Activated CD8-positive, alpha-beta T cell treated with anti-CD3 and anti-CD28 coated beads for 36 hours (primary cell): ENCODE results near the gene NANOS2. TPM values are rescaled to one million over a fixed set of nuclear protein-coding genes. Genes with fewer than 3 reads are reported as not detected.

Source experiments
- ATAC-seq: fragments of 200-7000 bp; cut with Tn5 transposase; one replicate; pipeline ENCODE4 v1.10.0; 2021; ENCODE audit warnings: mild to moderate bottlenecking, moderate library complexity
- CTCF ChIA-PET: fragments of 350-600 bp; sonication (Branson Sonifier 250); formaldehyde crosslinking; loops from one replicate; lab custom pipeline; 2021; ENCODE audit warnings: antibody characterized with exemption; lab: Charles Lee
- POLR2A ChIA-PET: fragments of 350-600 bp; sonication (Branson Sonifier 250); formaldehyde crosslinking; loops from one replicate; lab custom pipeline; 2021; ENCODE audit warnings: antibody characterized with exemption; lab: Charles Lee
- DNase-seq: peaks from one replicate; pipeline ENCODE4 v3.0.0-alpha.2; 2020
- H3K27ac Mint-ChIP-seq: one replicate; pipeline ENCODE4 v1.8.0; 2021; ENCODE audit warnings: mild to moderate bottlenecking, mixed read lengths
- H3K27me3 Mint-ChIP-seq: one replicate; pipeline ENCODE4 v1.8.0; 2021; ENCODE audit warnings: mixed read lengths
- H3K36me3 Mint-ChIP-seq: one replicate; pipeline ENCODE4 v1.8.0; 2021; ENCODE audit warnings: low read depth, mixed read lengths
- H3K4me1 Mint-ChIP-seq: one replicate; pipeline ENCODE4 v1.8.0; 2021; ENCODE audit warnings: low read depth, mixed read lengths
- H3K4me3 Mint-ChIP-seq: one replicate; pipeline ENCODE4 v1.8.0; 2021; ENCODE audit warnings: mild to moderate bottlenecking, moderate library complexity, mixed read lengths
- H3K9me3 Mint-ChIP-seq: one replicate; pipeline ENCODE4 v1.8.0; 2021; ENCODE audit warnings: mixed read lengths
- intact Hi-C: fragments of 100-400 bp; cut with micrococcal nuclease; formaldehyde crosslinking; loops from one replicate; pipeline ENCODE4 v1.10.0; 2022
- total RNA-seq, 2 experiments: library from RNA; stranded (reverse); gene quantifications; one replicate each; pipeline ENCODE4 v1.2.3, GENCODE V29; 2021
- TF ChIP-seq, protein P1 (sequence below): fragments of 200-600 bp; IDR thresholded peaks from one replicate; pipeline ENCODE4 v1.8.0; 2022; ENCODE audit warnings: antibody characterized with exemption, mild to moderate bottlenecking

Gene NANOS2
- total RNA-seq, 2 experiments from 2014 or later: not detected

- Mint-ChIP-seq H3K4me3 (no peak overlapping the region), H3K27me3 (peaks cover 7% of the 10 kb centered on the region), H3K4me1 (peaks cover 7% of the 10 kb centered on the region), H3K27ac (no peak overlapping the region), H3K9me3 (no peaks in the 10 kb centered on the region), H3K36me3 (no peaks in the 10 kb centered on the region)
- ChIA-PET CTCF (no interaction called here), POLR2A (interaction anchor here (0.7 kb wide), 1 partner anchor 25 kb away, joined by 4 read pairs; no protein-coding TSS in a partner anchor)
- intact Hi-C loops: no loop called here
- ATAC-seq (no peak), DNase-seq (no peak)
- TF ChIP-seq, protein P1, sequence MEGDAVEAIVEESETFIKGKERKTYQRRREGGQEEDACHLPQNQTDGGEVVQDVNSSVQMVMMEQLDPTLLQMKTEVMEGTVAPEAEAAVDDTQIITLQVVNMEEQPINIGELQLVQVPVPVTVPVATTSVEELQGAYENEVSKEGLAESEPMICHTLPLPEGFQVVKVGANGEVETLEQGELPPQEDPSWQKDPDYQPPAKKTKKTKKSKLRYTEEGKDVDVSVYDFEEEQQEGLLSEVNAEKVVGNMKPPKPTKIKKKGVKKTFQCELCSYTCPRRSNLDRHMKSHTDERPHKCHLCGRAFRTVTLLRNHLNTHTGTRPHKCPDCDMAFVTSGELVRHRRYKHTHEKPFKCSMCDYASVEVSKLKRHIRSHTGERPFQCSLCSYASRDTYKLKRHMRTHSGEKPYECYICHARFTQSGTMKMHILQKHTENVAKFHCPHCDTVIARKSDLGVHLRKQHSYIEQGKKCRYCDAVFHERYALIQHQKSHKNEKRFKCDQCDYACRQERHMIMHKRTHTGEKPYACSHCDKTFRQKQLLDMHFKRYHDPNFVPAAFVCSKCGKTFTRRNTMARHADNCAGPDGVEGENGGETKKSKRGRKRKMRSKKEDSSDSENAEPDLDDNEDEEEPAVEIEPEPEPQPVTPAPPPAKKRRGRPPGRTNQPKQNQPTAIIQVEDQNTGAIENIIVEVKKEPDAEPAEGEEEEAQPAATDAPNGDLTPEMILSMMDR: no peak
Observed at GRCh38 chr19:45929247-45929646, 14.7 kb upstream of the NANOS2 start.

DNA sequence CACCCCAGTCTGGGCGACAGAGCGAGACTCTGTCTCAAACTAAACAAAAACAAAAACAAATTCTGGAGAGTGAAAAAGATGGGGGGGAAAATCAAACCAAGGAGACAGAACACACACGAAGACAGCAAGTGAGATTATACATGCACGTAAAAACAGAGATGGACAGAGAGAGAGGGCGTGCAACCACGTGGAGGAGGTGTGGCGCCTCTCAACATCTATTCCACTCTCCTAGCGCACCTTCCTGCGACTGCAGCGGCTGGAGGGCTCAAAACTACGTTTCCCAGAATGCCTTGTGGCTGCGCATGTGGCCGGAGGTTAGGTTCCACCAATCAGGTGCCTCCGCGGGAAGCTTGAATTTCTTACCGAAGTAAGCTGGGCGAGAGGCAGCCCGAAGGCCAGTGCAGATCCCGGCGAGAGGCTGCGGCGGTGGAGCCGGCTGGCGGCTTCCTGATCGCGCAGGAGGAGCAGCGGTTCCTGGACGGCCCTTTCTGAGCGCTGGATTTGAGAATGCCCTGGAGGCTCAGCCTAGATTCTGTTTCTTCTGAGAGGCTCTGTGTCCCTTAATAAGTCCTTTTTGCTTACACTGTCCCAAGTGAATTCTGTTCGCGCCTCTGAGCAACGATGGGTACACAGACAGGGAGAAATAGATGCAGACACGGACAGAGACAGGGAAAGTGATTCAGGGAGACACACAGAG, 13.1 kb upstream of the NANOS2 start:
- intact Hi-C loops: no loop called here
- Mint-ChIP-seq H3K27me3 (peaks cover 6% of the 10 kb centered on the region), H3K9me3 (no peaks in the 10 kb centered on the region), H3K27ac (peak overlapping the region; percentile 45), H3K4me1 (peaks cover 7% of the 10 kb centered on the region), H3K4me3 (peak overlapping the region; percentile 73), H3K36me3 (no peaks in the 10 kb centered on the region)
- ChIA-PET CTCF (interaction anchor here (1.0 to 2.1 kb wide), 2 partner anchors 25 to 89 kb away, joined by 3 to 7 read pairs; partner anchors contain the start of gene MYPOP), POLR2A (interaction anchor here (1.0 kb wide), 1 partner anchor 12 kb away, joined by 3 read pairs; no protein-coding TSS in a partner anchor)
- TF ChIP-seq, protein P1: no peak
- peak; percentile 100 for ATAC-seq
- peak; percentile 97 for DNase-seq

- intact Hi-C loops: no loop called here
- Mint-ChIP-seq H3K4me3 (no peak overlapping the region), H3K27me3 (peaks cover 3% of the 10 kb centered on the region), H3K9me3 (no peaks in the 10 kb centered on the region), H3K27ac (no peak overlapping the region), H3K36me3 (no peaks in the 10 kb centered on the region), H3K4me1 (peaks cover 14% of the 10 kb centered on the region)
- DNase-seq (no peak), ATAC-seq (no peak)
- POLR2A ChIA-PET: no interaction called here
- CTCF ChIA-PET: interaction anchor here (0.8 kb wide), 1 partner anchor 156 kb away, joined by 3 read pairs; the partner anchor contains the start of gene SIX5
- TF ChIP-seq, protein P1: no peak
Observed at GRCh38 chr19:45924891-45925447, 10.4 kb upstream of the NANOS2 start.

GRCh38 chr19:45922281-45922680, 7.7 kb upstream of the NANOS2 start:
- Mint-ChIP-seq H3K4me3 (no peak overlapping the region), H3K27ac (no peak overlapping the region), H3K27me3 (peaks cover 3% of the 10 kb centered on the region), H3K4me1 (peaks cover 12% of the 10 kb centered on the region), H3K9me3 (no peaks in the 10 kb centered on the region), H3K36me3 (no peaks in the 10 kb centered on the region)
- CTCF ChIA-PET: no interaction called here
- ATAC-seq (peak; percentile 31), DNase-seq (peak; percentile 27)
- intact Hi-C loops: no loop called here
- TF ChIP-seq, protein P1: no peak
- POLR2A ChIA-PET: no interaction called here

GRCh38 chr19:45920458-45920857, 5.9 kb upstream of the NANOS2 start:
- Mint-ChIP-seq H3K4me1 (peaks cover 12% of the 10 kb centered on the region), H3K4me3 (no peak overlapping the region), H3K27ac (no peak overlapping the region), H3K36me3 (no peaks in the 10 kb centered on the region), H3K9me3 (no peaks in the 10 kb centered on the region), H3K27me3 (peaks cover 7% of the 10 kb centered on the region)
- POLR2A ChIA-PET: interaction anchor here (1.6 kb wide), 1 partner anchor 18 kb away, joined by 7 read pairs; the partner anchor contains the start of gene MYPOP
- DNase-seq: peak; percentile 32
- ATAC-seq: peak; percentile 50
- CTCF ChIA-PET: no interaction called here
- TF ChIP-seq, protein P1: no peak
- intact Hi-C loops: no loop called here
